NCI-H446 (cell line): ENCODE data around the gene NFE2L2.
A peak's percentile ranks its signal among the peaks of the same experiment; 100 is the strongest.
"Not testable (repeated sequence)": the region's sequence is repeated elsewhere in the genome, so short reads cannot be mapped to it uniquely, and the experiment has no call there.

Source experiments
- DNase-seq, 2 experiments: peaks; one replicate each; lab custom pipeline; 2025; lab: John Stamatoyannopoulos, UW

The NFE2L2 gene

GRCh38 chr2:177264693-177265587 lies at the start of gene NFE2L2:
Gene NFE2L2, minus strand, starts transcription at chr2:177264727. Its CDS starts 151 bp downstream, at chr2:177264576.
- DNase-seq, result peak; percentile 79 to 92

- no peak for DNase-seq
These were observed 49.7 kb upstream of the NFE2L2 start for GRCh38 chr2:177314194-177314593.

DNA sequence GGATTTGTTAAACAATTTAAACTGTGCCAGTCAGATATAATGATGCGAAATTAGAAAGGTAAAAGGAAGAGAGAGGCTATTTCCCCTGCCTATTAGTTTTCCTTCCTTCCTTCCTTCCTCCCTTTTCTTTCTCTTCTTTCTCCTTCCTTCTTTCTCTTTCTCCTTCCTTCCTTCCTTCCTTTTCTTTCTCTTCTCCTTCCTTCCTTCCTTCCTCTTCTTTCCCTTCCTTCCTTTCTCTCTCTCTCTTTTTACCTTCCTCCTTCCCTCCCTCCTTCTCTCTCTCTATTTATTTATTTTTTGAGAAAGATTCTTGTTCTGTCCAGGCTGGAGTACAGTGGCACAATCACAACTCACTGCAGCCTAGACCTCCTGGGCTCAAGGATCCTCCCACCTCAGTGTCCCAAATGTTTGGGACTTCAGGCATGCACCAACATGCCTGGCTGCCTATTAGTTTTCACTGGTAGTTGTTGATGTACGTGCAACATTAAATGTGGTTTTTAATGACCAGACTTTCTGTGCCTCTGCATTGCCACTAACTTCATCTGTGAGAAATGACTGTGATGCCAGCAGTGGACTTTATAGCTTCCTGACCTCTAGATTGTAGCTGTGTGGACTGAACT lies 48.7 kb upstream of the NFE2L2 start:
- no peak for DNase-seq

DNA sequence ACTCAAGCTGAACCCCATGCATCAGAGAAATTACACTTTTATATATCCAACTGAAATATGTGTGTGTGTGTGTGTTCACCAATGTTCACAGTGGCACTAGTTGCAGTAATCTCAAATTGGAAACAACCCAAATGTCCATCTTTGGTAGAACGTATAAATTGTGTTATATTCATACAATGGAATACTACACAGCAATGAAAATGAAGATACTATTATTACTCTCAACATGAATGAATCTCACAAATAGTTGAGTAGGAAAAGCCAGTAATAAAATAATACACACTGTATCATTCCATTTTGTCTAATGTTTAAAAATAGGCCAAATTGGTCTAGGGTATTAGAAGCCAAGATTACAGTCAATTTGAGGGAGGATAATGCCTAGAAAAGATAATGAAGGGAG lies 48.0 kb upstream of the NFE2L2 start:
- no peak for DNase-seq

DNA sequence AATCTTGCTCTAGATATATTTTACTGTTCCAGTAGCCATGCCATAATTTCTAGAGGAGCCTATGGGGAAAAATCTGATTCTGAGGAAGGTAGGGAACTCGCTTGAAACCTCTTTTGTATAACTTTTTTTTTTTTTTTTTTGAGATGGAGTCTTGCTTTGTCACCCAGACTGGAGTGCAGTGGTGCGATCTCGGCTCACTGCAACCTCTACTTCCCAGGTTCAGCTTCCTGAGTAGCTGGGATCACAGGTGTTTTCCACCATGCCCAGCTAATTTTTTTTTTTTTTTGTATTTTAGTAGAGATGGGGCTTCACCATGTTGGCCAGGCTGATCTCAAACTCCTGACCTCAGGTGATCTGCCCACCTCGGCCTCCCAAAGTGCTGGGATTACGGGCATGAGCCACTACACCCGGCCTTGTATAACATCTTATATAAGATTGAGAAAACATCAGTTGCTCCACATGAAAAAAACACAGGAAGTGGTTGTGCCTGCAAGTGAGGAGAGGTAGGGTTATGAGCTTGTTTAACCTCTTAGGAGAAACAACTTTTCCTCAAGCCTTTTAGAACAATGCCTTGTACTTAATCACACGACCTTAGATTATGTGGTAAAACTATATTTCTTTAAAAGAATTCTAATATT lies 45.3 kb upstream of the NFE2L2 start:
- DNase-seq, result not testable (repeated sequence)

GRCh38 chr2:177306550-177306949 lies 42.0 kb upstream of the NFE2L2 start:
- no peak for DNase-seq

DNA sequence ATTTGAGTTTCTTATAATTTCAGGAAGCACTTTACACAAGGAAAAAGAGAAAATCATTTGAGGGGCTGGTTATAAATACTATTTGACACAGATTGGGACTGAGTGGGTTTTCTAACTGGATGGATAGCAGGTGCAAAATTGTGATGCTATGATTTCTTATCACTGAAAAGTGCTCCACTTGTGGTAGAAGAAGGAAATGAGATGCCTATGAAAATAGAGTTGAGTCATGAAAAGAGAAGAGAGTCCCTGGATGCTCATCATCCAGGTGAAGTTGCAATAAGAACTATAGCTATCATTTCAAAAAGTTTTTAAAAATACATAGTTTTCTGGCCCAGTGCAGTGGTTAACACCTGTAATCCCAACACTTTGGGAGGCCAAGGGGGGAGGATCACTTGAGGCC lies 39.4 kb upstream of the NFE2L2 start:
- no peak for DNase-seq

DNA sequence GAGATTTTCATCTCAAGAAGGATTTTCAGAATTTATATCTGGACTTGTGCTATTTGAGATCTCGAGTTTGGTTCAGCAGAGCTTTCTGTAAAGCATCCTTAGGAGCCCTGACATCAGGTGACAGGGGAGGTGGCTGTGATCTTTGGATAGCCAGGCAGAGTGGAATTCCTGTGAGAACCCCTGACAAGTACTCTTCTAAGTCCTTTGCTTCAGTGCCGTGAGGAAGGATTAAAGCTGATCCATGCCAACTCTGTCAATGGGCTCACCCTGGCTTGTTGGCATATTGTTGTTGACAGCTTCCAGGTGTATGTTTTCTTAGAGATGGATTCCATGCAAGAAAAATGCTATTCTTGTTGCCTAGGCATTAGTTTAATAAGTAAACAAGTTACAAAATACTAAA lies 38.0 kb upstream of the NFE2L2 start:
- no peak for DNase-seq

DNA sequence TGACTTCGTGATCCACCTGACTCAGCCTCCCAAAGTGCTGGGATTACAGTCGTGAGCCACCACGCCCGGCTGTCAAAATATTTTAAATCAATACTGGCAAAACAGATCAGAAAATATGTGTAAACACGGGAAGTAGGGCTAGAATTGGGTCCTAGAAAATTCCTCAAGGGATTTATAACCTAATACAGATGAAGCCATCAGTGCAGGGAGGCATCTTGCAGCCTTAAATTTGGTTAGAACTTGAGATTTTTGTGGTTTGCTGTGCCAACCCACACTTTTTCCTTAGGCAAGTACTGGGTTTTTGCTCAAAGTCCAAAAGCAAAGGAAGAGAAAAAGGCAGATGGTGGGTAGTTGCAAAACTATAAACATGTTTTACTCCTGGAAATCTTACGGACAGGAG lies 33.7 kb upstream of the NFE2L2 start:
- no peak for DNase-seq

- DNase-seq, result peak; percentile 8 to 52
These were observed 31.5 kb upstream of the NFE2L2 start for GRCh38 chr2:177296040-177296439.

DNA sequence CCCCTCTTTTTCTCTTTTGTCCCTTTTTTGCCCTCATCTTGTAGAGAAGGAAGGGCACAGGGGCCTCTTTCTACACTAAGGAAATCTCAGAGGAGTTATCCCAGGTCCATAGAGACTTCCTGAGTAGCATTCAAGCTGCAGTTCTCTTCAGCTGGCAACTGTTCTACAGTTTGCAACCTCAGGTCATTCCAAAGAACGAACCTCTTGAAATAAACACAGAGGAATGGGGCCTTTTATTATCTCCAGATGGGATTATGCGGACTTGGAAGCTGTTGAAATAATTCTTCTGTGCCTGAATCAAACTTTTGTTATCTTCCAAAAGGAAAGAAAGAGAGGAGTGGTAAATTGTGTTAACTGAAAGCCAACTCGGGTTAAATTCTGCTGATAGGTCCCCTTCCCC lies 31.0 kb upstream of the NFE2L2 start:
- peak in 1 of 2 experiments; percentile 15 for DNase-seq

GRCh38 chr2:177291701-177292100 lies 27.2 kb upstream of the NFE2L2 start:
- DNase-seq, result no peak

DNA sequence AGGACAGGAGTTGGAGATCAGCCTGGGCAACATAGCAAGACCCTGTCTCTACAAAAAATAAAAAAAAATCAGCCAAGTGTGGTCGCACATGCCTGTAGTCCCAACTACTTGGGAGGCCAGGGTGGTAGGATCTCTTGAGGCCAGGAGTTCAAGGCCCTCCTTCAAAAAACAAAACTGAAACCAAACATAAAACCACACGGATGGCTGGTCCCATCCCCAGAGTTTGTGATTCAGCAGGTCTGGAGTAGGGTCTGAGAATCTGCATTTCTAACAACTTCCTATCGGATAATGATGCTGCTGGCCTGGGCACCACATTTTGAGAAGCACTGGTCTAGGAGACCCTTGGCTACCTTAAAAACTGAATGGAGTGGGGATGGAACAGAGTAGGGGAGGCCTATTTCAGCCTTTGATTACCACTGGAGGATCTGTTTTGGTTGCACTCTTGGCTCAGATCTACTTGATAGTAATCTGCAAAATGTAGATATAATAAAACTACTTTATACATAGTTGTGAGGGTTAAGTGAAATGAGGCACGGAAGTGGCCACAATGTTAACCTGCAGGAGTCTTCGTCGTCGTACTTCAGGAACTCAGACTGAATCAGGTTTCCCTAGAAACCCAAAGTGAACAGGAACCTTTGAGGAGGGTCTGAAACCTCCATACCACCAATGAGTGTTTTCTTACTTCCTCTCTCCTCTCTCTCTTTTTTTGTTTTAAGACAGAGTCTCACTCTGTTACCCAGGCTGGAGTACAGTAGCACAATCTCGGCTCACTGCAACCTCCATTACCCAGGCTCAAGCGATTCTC lies 25.5 kb upstream of the NFE2L2 start:
- DNase-seq, result no peak

DNA sequence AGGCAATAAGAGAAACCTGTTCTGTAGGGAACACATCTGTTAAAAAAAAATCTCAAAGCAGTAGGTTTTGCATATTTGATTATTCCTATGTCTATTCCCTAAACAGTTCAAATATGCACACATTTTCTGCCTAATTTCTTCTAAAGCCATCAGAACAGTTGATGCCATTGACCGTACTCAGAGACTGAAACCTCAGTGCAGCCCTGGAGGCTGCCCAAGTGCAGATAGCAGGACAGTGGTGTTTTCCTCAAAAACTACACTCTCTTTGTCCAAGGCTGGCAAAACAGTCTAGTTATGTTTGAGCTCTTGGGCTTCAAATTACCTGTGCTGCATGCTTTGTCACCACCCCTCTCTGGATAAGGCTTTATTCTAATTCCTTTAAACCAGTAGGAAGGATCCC lies 23.3 kb upstream of the NFE2L2 start:
- DNase-seq, result no peak

- DNase-seq, result no peak
These were observed 21.6 kb upstream of the NFE2L2 start for GRCh38 chr2:177285892-177286715.

DNA sequence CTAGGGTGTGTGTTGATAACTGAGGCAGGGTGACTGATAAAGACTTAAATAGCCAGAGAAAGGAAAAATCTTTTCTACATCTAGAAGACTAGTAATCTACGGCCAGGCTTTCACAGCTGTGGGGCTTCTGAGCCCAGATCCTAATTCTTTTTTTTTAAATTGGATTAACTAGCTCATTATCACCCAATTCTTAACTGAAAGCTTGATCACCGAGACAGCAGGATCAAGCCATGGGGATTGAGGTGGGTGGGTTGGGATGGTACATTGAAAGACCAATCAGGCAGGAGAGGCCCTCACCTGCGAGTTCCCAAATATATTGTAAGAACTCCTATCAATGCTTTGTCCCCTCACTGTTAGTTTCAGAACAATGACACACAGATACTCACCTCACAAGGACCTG lies 20.0 kb upstream of the NFE2L2 start:
- no peak for DNase-seq

- no peak for DNase-seq
These were observed 19.4 kb upstream of the NFE2L2 start for GRCh38 chr2:177283906-177284305.

DNA sequence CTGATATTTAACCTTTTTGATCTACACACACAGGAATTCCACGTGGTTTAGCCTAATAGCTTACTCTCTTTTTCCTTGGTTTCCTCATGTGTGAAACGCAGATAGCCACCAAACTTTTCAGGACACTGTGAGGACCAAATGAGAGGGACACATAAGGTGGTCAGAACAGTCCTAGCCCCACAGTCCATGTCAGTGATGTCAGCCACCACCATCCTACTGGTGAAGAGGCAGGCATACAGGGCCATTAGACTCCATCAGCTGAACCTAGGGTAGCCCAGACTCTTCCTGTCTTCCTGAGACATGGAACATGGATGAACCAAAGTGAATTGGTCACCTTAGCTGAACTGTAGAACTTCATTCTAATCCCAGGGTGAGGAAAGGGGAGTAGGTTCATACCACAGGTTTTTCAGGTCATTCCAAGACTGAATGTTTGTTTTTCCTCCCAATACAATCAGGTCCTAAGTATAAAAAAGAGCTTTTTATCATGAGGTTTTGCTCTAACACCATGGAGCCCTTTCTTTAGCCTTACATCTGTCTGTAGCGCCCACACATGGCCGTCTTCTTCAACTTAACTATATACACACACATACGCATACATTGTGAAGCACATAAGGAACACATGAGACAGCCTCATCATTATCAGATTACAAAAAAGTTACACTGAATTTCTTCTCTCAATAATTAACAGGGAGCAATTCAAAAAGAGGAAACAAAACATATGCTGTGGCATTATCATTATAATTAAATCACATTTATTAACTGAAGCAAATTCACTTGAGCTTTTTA lies 18.5 kb upstream of the NFE2L2 start:
- DNase-seq, result no peak

GRCh38 chr2:177282181-177282641 lies 17.7 kb upstream of the NFE2L2 start:
- DNase-seq, result peak in 1 of 2 experiments; percentile 13
